C4-2B (cell line): ENCODE data around the gene SLC39A11.

ENCODE experiments used
- H3K27ac ChIP-seq: fragments of 450-650 bp; 2 replicates; pipeline ENCODE4 v1.5.1; 2017
- CTCF ChIP-seq: fragments of 450-650 bp; conservative IDR thresholded peaks from 2 replicates; pipeline ENCODE4 v1.5.1; 2017; ENCODE audit warnings: mild to moderate bottlenecking
- ZFX ChIP-seq: fragments of 450-650 bp; IDR thresholded peaks from 2 replicates; pipeline ENCODE4 v1.6.1; 2017

Gene SLC39A11

GRCh38 chr17:72696156-72696555 lies 396.3 kb downstream of the SLC39A11 start:
- TF ChIP-seq ZFX, result no peak
- TF ChIP-seq CTCF, result no peak
- H3K27ac ChIP-seq, result no peak overlapping the region

GRCh38 chr17:72693956-72694355 lies 398.5 kb downstream of the SLC39A11 start:
- TF ChIP-seq CTCF (no peak), ZFX (no peak)
- no peak overlapping the region for H3K27ac ChIP-seq

GRCh38 chr17:72693151-72693878 lies 399.2 kb downstream of the SLC39A11 start:
- no peak overlapping the region for H3K27ac ChIP-seq
- TF ChIP-seq ZFX (no peak), CTCF (no peak)

GRCh38 chr17:72692676-72693075 lies 399.8 kb downstream of the SLC39A11 start:
- TF ChIP-seq ZFX, result no peak
- no peak for TF ChIP-seq CTCF
- no peak overlapping the region for H3K27ac ChIP-seq

GRCh38 chr17:72691586-72691985 lies 400.9 kb downstream of the SLC39A11 start:
- H3K27ac ChIP-seq, result no peak overlapping the region
- TF ChIP-seq ZFX, result no peak
- TF ChIP-seq CTCF, result no peak

GRCh38 chr17:72691017-72691416 lies 401.5 kb downstream of the SLC39A11 start:
- H3K27ac ChIP-seq, result no peak overlapping the region
- no peak for TF ChIP-seq ZFX

GRCh38 chr17:72687886-72688285 lies 404.6 kb downstream of the SLC39A11 start:
- H3K27ac ChIP-seq, result no peak overlapping the region
- TF ChIP-seq ZFX, result no peak
- no peak for TF ChIP-seq CTCF
